Stimulated activated CD4-positive, alpha-beta T cell treated with anti-CD3 and anti-CD28 coated beads, Interleukin-12 subunit alpha, Interleukin-12 subunit beta, amount 100 ng/mL, for 48 hours (primary cell): ENCODE results near the gene PPFIBP1.
"Not testable (repeated sequence)": the region's sequence is repeated elsewhere in the genome, so short reads cannot be mapped to it uniquely, and the experiment has no call there.

Experiments used
- DNase-seq, 3 donors: peaks; one replicate each; pipeline ENCODE4 v3.0.0-alpha.2; 2020; ENCODE audit warnings: low read depth in 2 of 3, low spot score in 1 of 3

PPFIBP1 gene

DNA sequence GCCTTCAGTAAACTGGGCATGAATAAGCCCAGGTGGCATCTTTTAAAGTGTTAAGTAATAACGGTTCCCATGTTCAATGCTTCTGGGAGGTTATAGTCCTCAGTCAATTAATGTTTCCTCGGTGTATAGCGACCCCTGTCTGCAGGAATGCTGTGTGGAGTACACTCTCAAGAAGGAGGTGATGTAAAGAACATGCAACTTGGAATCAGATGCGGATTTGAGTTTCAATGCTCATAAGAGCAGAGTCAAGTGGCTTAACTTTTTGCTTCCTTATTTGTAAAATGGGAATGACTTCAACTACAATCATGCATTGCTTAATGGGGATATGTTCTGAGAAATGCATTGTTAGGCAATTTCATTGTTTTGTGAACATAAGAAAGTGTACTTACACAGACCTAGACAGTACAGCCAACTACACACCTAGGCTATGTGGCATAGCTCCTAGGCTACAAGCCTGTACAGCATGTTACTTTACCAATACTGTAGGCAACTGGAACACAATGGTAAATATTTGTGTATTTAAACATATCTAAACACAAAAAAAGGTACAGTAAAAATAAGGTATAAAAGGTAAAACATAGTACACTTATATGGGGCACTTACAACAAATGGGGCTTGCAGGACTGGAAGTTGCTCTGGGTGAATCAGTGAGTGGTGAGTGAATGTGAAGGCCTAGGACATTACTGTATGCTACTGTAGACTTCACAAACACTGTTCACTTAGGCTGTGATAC lies 179.9 kb downstream of the PPFIBP1 start:
- DNase-seq = peak; percentile 36 to 84 (median 59)

DNA sequence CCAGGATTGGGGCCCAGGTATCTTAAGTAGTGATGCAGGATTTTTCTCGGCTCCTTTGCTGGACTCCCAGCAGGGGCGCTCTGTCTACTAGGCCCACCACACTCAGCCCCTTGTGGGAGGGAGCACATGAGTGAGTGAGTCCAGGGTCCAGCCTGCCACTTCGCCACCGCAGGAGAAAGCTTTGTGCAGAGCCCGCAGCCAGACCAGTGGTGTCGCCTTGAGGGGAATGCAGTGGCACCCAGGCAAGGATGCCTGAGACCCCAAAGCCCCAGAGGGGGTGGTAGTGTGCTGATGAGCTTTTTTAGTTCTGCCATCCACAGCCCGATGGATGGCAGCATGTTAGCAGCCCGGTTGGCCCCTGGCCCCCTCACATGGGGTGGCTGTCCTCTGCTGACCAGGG lies 181.3 kb downstream of the PPFIBP1 start:
- DNase-seq = no peak

DNA sequence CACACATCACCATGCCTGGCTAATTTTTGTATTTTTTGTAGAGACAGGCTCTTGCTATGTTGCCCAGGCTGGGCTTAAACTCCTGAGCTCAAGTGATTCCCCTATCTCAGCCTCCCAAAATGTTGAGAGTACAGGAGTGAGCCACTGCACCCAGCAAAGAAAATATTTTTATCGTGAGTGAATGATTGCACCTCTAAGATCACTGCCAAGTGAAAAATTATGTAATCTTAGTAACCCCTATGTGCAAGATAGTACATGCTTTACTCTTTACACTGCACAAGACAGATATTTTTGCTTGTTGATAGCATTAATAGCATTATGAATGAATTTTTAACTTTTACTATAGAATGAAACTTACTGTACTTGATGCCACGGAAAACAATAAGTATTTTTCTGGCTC lies 183.2 kb downstream of the PPFIBP1 start:
- no peak for DNase-seq

DNA sequence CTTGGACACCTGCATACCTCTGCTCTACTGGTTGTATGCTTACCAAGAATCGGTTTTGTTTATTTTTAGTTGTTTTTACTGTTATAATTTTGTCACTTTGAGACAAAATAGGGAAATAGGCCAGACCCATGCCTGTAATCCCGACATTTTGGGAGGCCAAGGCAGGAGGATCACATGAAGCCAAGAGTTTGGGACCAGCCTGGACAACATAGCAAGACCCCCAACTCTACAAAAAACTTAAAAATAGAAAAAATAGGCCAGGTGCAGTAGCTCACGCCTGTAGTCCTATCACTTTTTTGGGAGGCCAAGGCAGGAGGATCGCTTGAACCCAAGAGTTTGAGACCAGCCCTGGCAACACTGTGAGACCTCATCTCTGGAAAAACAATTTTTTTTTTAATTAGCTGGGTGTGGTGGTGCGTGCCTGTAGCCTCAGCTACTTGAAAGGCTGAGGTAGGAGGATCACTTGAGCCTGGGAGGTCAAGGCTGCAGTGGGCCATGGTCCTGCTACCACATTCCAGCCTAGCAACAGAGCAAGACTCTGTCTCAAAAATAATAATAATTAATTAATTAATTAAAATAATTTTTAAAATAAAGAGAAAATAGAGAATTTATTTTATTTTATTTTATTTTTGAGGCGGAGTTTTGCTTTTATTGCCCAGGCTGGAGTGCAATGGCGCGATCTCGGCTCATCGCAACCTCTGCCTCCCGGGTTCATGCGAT lies 185.4 kb downstream of the PPFIBP1 start:
- DNase-seq = no peak

DNA sequence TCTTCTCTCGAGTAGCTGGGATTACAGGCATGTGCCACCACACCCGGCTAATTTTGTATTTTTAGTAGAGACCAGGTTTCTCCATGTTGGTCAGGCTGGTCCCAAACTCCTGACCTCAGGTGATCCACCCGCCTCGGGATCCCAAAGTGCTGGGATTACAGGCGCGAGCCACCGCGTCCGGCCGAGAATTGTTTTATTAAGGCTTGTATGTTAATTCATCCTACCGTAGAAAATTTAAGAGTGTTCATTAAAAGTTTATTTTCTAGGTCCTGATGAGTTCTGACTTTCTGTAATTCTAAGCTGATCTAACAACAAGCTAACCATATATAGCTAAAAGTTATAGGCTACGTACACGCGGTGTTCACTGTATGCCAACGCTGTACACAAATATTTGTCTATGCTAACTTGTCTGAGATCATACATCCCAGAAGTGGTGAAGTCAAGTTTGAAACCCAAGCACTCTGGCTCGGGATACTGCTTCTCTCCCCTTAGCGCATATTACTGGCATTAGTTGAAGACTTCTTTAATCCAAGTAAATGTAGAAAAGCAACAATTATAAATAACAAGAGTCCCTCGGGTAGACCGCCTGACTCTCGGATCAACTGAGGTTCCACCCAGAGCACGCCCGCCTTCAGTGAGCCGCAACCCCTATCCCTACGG lies 186.1 kb downstream of the PPFIBP1 start:
- DNase-seq = no peak

DNA sequence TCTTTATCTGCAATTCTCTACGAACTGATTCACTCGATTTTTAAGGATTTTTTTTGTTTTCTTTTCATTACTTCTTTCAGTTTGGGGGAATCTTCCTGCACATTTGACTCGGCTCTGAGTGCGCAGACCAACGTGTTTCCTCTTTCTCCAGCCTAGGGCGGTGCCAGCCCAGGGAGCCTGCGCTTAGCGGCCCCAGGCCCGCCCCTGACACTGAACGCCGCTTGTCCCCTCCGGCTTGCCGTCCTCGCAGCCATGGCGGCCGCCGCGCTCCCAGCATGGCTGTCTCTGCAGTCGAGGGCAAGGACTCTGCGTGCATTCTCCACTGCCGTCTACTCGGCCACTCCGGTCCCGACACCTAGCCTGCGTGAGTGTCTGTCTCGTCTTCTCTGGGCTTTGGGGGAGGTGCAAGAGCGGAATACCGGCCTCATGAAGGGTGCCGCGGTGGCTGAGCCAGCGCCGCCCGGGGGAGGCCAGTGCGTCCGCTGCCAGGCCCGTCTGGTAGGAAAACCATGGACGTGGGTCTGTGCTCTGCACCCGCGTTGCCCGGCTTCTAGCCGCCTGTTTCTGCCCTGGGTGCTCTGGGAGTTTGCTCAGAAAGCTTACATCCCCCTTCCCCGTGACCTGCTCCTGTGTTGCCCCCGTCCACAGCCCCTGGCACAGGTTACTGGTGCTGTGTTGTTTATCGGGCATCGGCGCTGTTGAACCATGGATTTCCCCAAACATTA lies 186.7 kb downstream of the PPFIBP1 start, which contains the start of gene MRPS35:
MRPS35 (plus strand) TSS at position 241 of the 725 bp plus-strand sequence; CDS start at position 253, 12 bp downstream.
- peak; percentile 86 to 89 (median 87) for DNase-seq

DNA sequence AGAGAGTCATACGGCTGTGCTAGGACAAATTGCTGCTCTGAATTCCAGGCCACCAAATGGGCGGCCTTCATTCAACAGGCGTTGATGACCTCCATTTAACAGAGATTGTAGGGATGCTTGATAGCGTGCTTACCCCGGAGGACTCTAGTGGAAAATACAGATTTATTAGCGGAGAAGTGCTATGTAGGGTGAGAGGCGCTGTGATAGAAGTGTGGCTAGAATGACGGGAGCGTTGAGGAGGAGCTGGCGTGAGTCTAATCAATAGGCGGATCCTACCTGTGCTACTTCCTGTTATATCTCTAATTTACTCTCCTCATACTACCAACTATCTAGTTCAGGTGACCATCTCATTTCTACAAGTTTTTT lies 187.3 kb downstream of the PPFIBP1 start:
- peak in 1 of 3 donors; percentile 1 for DNase-seq

DNA sequence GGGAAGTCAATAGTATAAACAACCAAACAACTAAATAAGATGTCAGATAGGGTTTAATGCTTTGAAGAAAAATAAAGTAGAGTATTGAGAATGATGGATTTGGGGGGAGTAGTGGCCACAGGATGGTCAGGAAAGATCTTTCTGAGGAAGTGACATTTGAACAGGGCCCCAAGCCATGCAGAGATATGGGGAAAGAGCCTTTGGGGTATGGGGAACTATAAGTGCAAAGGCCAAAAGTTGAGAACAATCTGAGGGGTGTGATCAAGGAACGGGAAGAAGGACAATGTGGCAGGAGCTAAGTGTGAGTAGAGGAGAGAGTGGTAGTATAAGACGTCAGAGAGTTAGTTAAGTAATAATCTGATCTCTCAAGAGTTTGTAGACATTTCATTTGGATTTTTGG lies 188.0 kb downstream of the PPFIBP1 start:
- DNase-seq = no peak

DNA sequence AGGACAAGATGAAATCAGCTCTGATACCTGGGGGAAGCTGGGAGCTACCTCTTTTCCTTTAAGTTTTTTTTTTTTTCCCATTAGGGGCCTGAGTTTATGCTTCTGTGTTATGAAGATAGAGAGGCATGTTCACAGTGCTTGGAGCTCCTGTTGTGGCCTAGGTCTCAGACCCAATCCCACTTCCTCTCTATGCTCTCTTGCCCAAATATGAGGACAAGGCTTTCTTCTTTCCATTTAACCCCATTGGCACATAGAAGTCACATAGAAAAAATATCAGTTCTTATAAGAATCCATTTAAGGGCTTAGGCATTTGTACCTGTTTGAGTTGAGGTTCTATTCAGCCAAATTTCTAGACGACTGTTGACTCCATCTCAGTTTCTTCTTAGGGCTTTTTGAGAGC lies 199.2 kb downstream of the PPFIBP1 start:
- DNase-seq = no peak

DNA sequence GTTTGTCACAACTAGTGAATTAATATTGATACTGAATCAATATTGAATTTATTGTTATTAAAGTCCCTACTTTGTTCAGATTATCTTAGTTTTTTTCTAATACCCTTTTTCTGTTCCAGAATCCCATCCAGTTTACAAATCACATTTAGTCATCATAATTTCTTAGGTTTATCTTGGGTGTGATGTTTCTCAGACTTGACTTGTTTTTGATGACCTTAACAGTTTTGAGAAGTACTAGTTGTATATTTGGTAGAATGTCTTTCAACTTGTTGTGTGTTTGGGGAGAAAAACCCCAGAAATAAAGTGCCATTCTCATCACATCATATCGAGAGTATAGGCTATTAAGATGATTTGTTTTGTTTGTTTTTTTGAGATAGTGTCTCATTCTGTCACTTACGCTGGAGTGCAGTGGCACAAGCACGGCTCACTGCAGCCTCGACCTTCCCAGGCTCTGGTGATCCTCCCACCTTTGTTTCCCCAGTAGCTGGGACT lies 206.1 kb downstream of the PPFIBP1 start:
- DNase-seq = no peak

DNA sequence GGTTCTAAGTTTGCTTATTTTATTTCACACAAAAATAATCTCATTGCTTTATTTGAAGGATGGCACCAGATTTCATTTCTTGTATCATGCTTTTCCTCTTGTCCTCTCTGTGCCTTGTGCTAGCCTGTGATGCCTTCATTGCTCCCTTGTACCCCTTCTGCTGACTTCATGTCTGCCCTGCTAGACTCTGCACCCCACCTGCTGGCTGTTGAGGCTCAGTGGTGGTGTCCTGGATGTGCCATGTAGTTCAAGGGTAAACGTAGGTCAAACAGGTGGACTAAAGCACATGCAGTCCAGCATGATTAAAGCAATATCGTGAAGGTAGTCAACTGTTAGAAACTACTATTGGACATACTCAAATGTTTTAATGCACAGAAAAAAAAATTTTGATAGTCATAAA lies 208.3 kb downstream of the PPFIBP1 start:
- no peak for DNase-seq

DNA sequence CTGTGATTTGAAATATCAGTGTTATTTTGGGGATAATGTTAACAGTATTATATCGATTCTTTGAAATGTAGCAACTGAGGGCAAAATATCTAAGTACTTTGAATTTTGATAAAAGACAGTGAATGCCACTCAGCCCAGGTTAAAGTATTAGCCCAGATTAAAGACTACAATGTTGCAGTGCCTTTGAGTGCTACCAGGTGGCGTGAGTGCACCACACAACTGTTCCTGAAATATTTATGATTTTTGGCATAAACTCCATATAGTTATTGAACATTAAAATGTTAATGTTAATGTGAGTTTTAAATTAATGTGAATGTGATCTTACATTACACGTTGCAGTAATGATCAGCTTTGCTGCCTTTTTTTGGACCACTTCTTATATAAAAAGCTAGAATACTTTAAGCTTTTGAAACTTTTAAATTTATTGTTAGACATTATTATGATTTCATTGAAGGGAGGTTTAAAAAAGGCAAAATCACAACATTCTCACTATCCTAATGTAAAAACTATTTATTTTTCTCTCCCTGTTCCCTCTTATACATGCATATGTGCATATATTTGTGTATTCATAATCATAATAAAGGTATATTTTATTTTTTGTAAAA lies 209.1 kb downstream of the PPFIBP1 start:
- DNase-seq = peak in 1 of 3 donors; percentile 12

DNA sequence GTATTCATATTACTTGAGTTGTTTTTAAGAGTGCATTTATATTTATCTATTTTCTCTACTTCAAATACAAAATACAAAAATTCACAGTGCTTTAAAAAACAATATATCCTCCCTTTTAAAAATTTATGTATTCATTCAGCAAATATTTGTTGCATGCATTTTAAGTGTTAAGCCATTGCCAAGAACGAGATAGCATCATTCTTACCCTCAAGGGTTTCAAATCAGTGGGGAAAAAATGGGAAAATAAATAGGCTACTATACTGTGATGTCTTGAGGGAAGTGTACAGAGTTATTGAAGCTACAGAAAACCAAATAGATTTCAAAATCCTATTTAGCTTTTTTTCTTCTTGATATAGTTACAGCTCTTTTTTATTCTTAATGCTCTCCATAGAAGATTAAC lies 209.8 kb downstream of the PPFIBP1 start:
- DNase-seq = no peak

DNA sequence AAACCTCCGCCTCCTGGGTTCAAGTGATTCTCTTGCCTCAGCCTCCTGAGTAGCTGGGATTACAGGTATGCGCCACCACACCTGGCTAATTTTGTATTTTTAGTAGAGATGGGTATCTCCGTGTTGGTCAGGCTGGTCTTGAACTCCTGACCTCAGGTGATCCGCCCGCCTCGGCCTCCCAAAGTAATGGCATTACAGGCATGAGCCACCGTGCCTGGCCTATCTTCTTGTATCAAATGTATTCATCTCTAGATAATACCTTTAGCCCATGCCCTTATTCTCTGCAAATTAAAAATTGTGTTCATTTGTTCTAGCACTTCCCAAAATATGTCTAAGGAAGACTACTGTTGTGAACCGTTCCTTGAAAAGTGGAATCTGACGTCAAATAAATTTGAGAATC lies 210.3 kb downstream of the PPFIBP1 start:
- not testable (repeated sequence) for DNase-seq

DNA sequence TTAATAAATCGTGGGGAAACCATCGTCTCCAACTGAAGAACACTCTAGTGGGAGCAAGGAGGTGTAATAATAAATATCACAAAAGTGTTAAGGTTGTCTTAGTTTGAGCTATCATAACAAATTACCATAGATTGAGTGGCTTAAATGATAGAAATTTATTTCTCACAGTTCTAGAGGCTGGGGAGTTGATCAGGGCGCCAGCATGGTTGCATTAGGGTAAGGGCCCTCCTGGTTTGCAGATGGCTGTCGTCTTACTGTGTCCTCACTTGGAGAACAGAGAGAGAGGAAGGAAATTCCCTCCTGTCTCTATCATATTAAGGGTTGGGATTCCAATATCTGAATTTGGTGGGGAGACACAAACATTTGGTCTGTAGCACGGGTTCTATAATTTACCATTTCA lies 219.6 kb downstream of the PPFIBP1 start:
- DNase-seq = no peak
